OCI-LY1 (cell line): ENCODE results near the gene SEMA5A.

Experiments used
- CTCF ChIP-seq: fragments of 200-600 bp; sonication (generic), shearing (Covaris generic); IDR thresholded peaks from 2 replicates; pipeline ENCODE4 v1.5.1; 2017; ENCODE audit warnings: mild to moderate bottlenecking, antibody characterized with exemption, low read length, moderate library complexity, mixed read lengths
- EZH2 ChIP-seq: fragments of 200-600 bp; sonication (generic), shearing (Covaris generic); IDR thresholded peaks from 2 replicates; pipeline ENCODE4 v1.8.0; 2017; ENCODE audit warnings: borderline replicate concordance, mixed run types, mild to moderate bottlenecking, antibody characterized with exemption, low read length, moderate library complexity, mixed read lengths

- TF ChIP-seq CTCF, result no peak
- no peak for TF ChIP-seq EZH2
Measured at GRCh38 chr5:9239626-9240025, 306.2 kb downstream of the SEMA5A start.
